Keratinocyte (primary cell): ENCODE measurements around the gene NAIF1.

ENCODE experiments used
- EZH2 ChIP-seq: IDR thresholded peaks from one replicate; pipeline ENCODE4 v1.6.1; 2012; ENCODE audit warnings: inconsistent platforms, mild to moderate bottlenecking, low read length, moderate library complexity
- TF ChIP-seq, protein P1 (sequence below), 3 experiments: IDR thresholded peaks in 1 of 3; conservative IDR thresholded peaks in 1 of 3; optimal IDR thresholded peaks in 1 of 3; 2 replicates in 2 of 3; 3 replicates in 1 of 3; pipeline versions ENCODE3 to v1.5.1; 2011; ENCODE audit warnings: low read length in 3 of 3, mild to moderate bottlenecking in 3 of 3, moderate library complexity in 2 of 3, control low read depth in 1 of 3, inconsistent platforms in 1 of 3; ENCODE audit not compliant: insufficient read depth in 2 of 3; ENCODE audit errors: extremely low read depth in 1 of 3

DNA sequence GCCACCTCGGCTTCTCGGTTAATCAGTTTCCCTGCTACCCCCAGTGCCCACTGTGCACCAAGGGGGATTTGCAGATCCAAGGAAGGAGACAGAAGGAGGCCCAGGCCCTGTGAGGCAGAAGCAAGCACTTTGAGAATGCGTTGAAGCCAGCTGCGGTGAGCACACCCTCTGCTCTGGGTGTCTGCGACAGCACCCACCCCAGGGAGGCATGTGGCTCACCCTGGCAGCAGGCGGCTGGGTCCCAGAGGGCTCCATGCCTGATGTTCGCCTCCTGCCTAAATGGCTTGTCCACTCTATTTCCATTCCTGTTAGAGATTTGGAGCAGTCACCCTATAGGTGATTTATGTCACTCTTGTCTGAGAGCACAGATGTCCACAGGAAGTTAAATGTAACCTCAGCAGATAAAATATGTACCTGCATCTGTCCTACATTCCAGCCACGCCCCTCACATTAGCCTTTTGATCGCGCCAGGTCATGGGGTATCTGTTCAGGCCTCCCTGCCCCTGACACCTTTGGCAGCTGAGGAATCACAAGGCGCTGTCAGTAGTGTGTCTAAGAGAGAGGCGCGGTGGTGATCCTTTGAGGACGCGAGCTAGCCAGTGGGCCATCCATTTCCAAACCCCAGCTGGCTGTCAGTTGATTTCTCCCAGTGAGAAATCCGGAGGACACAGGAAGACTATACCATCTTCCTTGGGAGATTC lies 32.3 kb upstream of the NAIF1 start:
- TF ChIP-seq, protein P1, sequence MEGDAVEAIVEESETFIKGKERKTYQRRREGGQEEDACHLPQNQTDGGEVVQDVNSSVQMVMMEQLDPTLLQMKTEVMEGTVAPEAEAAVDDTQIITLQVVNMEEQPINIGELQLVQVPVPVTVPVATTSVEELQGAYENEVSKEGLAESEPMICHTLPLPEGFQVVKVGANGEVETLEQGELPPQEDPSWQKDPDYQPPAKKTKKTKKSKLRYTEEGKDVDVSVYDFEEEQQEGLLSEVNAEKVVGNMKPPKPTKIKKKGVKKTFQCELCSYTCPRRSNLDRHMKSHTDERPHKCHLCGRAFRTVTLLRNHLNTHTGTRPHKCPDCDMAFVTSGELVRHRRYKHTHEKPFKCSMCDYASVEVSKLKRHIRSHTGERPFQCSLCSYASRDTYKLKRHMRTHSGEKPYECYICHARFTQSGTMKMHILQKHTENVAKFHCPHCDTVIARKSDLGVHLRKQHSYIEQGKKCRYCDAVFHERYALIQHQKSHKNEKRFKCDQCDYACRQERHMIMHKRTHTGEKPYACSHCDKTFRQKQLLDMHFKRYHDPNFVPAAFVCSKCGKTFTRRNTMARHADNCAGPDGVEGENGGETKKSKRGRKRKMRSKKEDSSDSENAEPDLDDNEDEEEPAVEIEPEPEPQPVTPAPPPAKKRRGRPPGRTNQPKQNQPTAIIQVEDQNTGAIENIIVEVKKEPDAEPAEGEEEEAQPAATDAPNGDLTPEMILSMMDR (optimal IDR thresholded peaks at IDR 0.05 in 1 of 3, IDR thresholded peaks at IDR 0.05 in 1 of 3, conservative IDR thresholded peaks at IDR 0.05 in 1 of 3; ENCODE audit: extremely low read depth in 1 of 3, insufficient read depth in 2 of 3, low read length in 3 of 3): no peak
- no peak for TF ChIP-seq EZH2
